BJ (cell line): ENCODE measurements around the gene TMEFF2. TPM values are rescaled to one million over a fixed set of nuclear protein-coding genes. Genes with fewer than 3 reads are reported as not detected.

Source experiments
- CTCF ChIA-PET: fragments of 350-600 bp; formaldehyde crosslinking; extraction: SDS; loops from one replicate; lab custom pipeline; 2021; ENCODE audit warnings: antibody characterized with exemption, inconsistent platforms; lab: Yijun Ruan, JAX
- POLR2A ChIA-PET: fragments of 300-600 bp; sonication (Branson Sonifier 250); formaldehyde crosslinking; extraction: SDS; loops from one replicate; lab custom pipeline; 2021; ENCODE audit warnings: antibody characterized with exemption; lab: Charles Lee
- DNase-seq: peaks from one replicate; pipeline ENCODE4 v3.0.0-alpha.2; 2011; ENCODE audit warnings: low read depth
- H3K27me3 ChIP-seq: 2 replicates; pipeline ENCODE4 v1.6.0; 2011; ENCODE audit warnings: low read length; ENCODE audit not compliant: control insufficient read depth, insufficient read depth
- H3K36me3 ChIP-seq: 2 replicates; pipeline ENCODE4 v1.5.1; 2011; ENCODE audit warnings: low read length; ENCODE audit not compliant: control insufficient read depth, insufficient read depth
- H3K4me3 ChIP-seq: 2 replicates; pipeline ENCODE4 v1.5.1; 2011; ENCODE audit warnings: low read depth, mild to moderate bottlenecking, control low read depth, low read length
- CTCF ChIP-seq: IDR thresholded peaks from 2 replicates; pipeline ENCODE4 v1.5.1; 2011; ENCODE audit warnings: low read depth, mild to moderate bottlenecking, control low read depth, inconsistent platforms, low read length, moderate library complexity; ENCODE audit not compliant: insufficient read depth
- polyA plus RNA-seq: library from polyadenylated mRNA; depleted of rRNA; stranded (reverse); fragments of >200 nt; gene quantifications from 2 replicates; pipeline ENCODE4 v1.2.3, GENCODE V29; 2011

TMEFF2 gene
- polyA plus RNA-seq, 1 experiment, result 0.33 TPM

- ChIA-PET CTCF (interaction anchor here (0.7 to 1.3 kb wide), 3 partner anchors 10 to 12 kb away, joined by 3 to 5 read pairs (median 3); no protein-coding TSS in a partner anchor), POLR2A (interaction anchor here (0.6 kb wide), 1 partner anchor 144 kb away, joined by 5 read pairs; no protein-coding TSS in a partner anchor)
- H3K27me3 ChIP-seq, result no peaks in the 10 kb centered on the region
- no peak for TF ChIP-seq CTCF
- no peak overlapping the region for H3K4me3 ChIP-seq
- H3K36me3 ChIP-seq, result no peaks in the 10 kb centered on the region
- no peak for DNase-seq
Observed at GRCh38 chr2:192000196-192000980, 194.3 kb downstream of the TMEFF2 start.

- TF ChIP-seq CTCF, result no peak
Observed at GRCh38 chr2:191999101-191999841, 195.5 kb downstream of the TMEFF2 start.

GRCh38 chr2:191995285-191995684, 199.4 kb downstream of the TMEFF2 start:
- ChIA-PET CTCF (no interaction called here), POLR2A (no interaction called here)
- Histone ChIP-seq H3K36me3 (no peaks in the 10 kb centered on the region), H3K4me3 (no peak overlapping the region), H3K27me3 (no peaks in the 10 kb centered on the region)
- no peak for TF ChIP-seq CTCF
- no peak for DNase-seq

More at GRCh38 chr2:191999101-191999841, 195.5 kb downstream of the TMEFF2 start:
- H3K36me3 ChIP-seq, result no peaks in the 10 kb centered on the region
- ChIA-PET POLR2A (interaction anchor here (0.6 kb wide), 1 partner anchor 143 kb away, joined by 5 read pairs; no protein-coding TSS in a partner anchor), CTCF (interaction anchor here (0.8 kb wide), 1 partner anchor 11 kb away, joined by 3 read pairs; no protein-coding TSS in a partner anchor)
- no peak for DNase-seq
- H3K4me3 ChIP-seq, result no peak overlapping the region
- no peaks in the 10 kb centered on the region for H3K27me3 ChIP-seq

- no peak for TF ChIP-seq CTCF
- Histone ChIP-seq H3K4me3 (no peak overlapping the region), H3K27me3 (no peaks in the 10 kb centered on the region), H3K36me3 (no peaks in the 10 kb centered on the region)
- POLR2A ChIA-PET, result no interaction called here
- no peak for DNase-seq
- CTCF ChIA-PET, result no interaction called here
Observed at GRCh38 chr2:191994749-191995148, 200.0 kb downstream of the TMEFF2 start.

- H3K27me3 ChIP-seq, result no peaks in the 10 kb centered on the region
- POLR2A ChIA-PET, result no interaction called here
- no peak overlapping the region for H3K4me3 ChIP-seq
- no peak for TF ChIP-seq CTCF
- CTCF ChIA-PET, result no interaction called here
- H3K36me3 ChIP-seq, result no peaks in the 10 kb centered on the region
- no peak for DNase-seq
Observed at GRCh38 chr2:191991442-191991841, 203.3 kb downstream of the TMEFF2 start.
